HG03439 (cell line): ENCODE data around the gene LMX1A.

Experiments
- ATAC-seq: cut with Tn5 transposase; IDR thresholded peaks from one replicate; pipeline ENCODE4 v1.9.1; 2021; ENCODE audit warnings: mild to moderate bottlenecking, moderate library complexity; ENCODE audit not compliant: unreplicated experiment

LMX1A gene

GRCh38 chr1:165224504-165224903, 132.0 kb downstream of the LMX1A start:
- ATAC-seq, result no peak

- no peak for ATAC-seq
These were observed 133.9 kb downstream of the LMX1A start for GRCh38 chr1:165222580-165222979.

GRCh38 chr1:165218731-165219130, 137.8 kb downstream of the LMX1A start:
- no peak for ATAC-seq

GRCh38 chr1:165217958-165218357, 138.6 kb downstream of the LMX1A start:
- no peak for ATAC-seq

GRCh38 chr1:165216254-165216653, 140.3 kb downstream of the LMX1A start:
- no peak for ATAC-seq

GRCh38 chr1:165215676-165216075, 140.8 kb downstream of the LMX1A start:
- ATAC-seq, result no peak

- no peak for ATAC-seq
These were observed 144.3 kb downstream of the LMX1A start for GRCh38 chr1:165212229-165212628.

- no peak for ATAC-seq
These were observed 148.5 kb downstream of the LMX1A start for GRCh38 chr1:165207853-165208515.

GRCh38 chr1:165205145-165205544, 151.4 kb downstream of the LMX1A start:
- no peak for ATAC-seq

GRCh38 chr1:165204548-165204947, 152.0 kb downstream of the LMX1A start:
- ATAC-seq, result no peak

GRCh38 chr1:165191087-165191486, 165.4 kb downstream of the LMX1A start:
- no peak for ATAC-seq

GRCh38 chr1:165189913-165190312, 166.6 kb downstream of the LMX1A start:
- no peak for ATAC-seq

- ATAC-seq, result no peak
These were observed 167.5 kb downstream of the LMX1A start for GRCh38 chr1:165189011-165189410.

- no peak for ATAC-seq
These were observed 169.2 kb downstream of the LMX1A start for GRCh38 chr1:165187031-165188009.

- no peak for ATAC-seq
These were observed 171.2 kb downstream of the LMX1A start for GRCh38 chr1:165185161-165185889.

- ATAC-seq, result no peak
These were observed 173.5 kb downstream of the LMX1A start for GRCh38 chr1:165182975-165183374.

GRCh38 chr1:165179306-165179705, 177.2 kb downstream of the LMX1A start:
- ATAC-seq, result no peak

GRCh38 chr1:165174491-165174890, 182.0 kb downstream of the LMX1A start:
- no peak for ATAC-seq

GRCh38 chr1:165173818-165174217, 182.7 kb downstream of the LMX1A start:
- ATAC-seq, result no peak

- no peak for ATAC-seq
These were observed 183.1 kb downstream of the LMX1A start for GRCh38 chr1:165173409-165173808.

- ATAC-seq, result no peak
These were observed 183.8 kb downstream of the LMX1A start for GRCh38 chr1:165172666-165173065.
